ENCODE results near the gene ABLIM1.

Gene ABLIM1

GRCh38 chr10:114616516-114616915 is 41.6 kb downstream of the ABLIM1 start:
- FAIRE-seq: no peak

DNA sequence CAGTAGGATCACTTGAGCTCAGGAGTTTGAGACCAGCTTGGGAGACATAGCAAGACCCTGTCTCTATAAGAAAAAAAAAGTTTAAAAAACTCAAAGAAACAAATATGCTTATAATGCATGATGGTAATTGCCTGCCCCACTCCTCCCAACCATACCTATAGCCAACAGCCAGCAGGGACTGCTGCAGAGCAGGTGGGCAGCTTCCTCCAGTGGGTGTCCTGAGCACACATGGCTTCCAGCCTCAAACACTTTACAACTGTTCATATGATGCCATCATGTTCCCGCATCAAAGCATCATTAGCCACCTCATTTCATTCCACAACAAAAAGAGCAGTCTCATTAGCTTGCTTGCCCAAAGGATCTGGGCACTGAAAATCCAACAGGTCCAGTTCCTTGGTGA is 42.0 kb downstream of the ABLIM1 start:
- FAIRE-seq: no peak

DNA sequence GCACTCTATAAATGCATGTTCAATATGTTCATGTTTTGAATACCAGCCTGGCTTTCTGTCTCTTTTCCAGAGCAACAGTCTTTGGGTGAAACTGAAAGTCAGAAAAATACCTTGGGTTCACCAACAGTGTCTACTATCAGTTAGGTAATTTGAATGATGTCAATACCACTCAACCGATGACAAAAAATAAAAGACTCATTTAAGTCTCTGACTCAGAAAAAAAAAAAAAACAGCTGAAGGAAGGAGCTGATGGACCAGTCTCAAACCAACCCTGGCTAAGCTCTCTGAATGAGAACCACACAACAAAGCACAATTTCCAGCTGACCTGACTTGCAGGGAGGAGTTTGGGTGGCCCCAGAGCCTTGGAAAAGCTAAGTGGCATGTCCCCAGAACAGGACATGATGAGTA is 42.5 kb downstream of the ABLIM1 start:
- no peak for FAIRE-seq

DNA sequence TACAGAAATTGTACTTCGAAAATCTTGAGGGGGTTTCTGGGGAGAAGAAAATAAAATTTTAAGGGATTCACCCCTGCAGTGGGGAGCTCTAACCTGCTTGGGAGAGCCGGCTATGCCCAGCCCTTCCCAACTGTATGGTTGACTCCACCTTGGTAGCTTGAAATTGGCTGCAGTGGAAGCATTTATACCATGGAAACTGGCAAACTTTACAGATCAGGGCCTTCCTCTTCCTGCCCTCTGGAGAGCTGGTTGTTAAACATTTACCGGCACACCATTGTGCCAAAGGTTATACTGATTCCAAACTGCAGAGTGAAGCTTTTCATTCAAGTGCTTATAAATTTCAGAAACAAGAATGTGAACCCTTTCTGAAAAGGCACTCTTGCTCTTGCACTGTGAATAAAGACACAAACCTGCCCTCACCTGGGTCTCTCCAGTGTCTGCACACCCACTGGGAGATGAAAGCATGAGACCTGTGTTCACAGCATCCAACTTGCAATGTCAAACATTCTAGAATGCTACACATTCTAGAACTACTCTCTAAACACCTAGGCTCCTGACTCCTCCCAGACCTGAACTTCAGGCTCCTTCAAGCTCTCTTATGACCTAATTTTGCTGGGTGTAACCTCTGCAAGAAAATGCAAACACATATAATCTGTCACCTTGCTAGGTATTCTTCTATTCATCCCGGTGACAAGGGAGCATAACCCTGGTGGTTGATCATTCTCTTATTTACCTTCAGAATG is 44.7 kb downstream of the ABLIM1 start:
- FAIRE-seq: no peak

DNA sequence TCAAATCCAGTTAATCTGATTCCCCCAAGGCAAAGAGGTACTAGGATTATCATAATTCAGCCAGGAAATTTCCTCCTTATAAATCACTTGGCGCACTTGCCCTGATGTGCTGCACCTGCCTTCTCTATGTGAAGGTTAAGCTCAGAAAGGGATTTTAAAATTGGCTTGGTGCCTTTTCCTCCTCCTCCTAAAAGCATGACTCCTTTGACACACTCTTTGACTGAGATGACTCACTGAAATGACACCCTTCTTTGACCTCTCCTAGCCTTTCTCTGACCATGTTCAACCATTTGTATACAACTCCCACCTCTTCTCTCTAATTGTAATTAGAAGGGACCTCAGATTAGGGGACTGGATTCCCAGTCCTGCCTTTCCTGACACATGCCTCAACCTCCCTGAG is 46.5 kb downstream of the ABLIM1 start:
- no peak for FAIRE-seq

- no peak for FAIRE-seq
Measured at GRCh38 chr10:114609518-114610426, 48.3 kb downstream of the ABLIM1 start.

DNA sequence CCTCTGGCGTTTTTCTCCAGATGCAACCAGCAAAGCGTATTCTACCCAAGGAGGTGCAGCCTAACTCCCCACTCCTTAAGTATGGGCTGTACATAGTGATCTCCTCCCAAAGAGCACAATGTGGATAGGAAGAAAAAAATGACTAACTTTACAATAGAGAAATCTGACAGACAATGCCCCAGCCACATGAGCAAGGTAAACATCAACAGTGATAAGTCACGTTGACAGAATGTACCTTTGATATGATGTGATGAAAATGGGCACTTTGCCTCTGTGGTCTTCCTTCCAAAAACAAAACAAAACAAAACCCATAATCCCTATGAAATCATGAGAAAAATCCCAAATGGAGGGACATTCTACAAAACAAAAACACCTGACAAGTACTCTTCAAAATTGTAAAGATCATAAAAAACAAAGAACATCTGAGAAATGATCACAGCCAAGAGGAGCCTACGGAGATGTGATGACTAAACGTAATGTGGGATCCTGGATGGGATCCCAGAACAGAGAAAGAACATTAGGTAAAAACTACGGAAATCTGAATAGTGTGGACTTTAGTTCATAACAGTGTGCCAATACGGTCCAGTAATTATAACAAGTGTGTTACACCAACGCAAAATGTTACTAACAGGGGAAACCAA is 50.6 kb downstream of the ABLIM1 start:
- no peak for FAIRE-seq

GRCh38 chr10:114605155-114605797 is 52.8 kb downstream of the ABLIM1 start:
- FAIRE-seq: no peak

GRCh38 chr10:114604357-114605130 is 53.5 kb downstream of the ABLIM1 start:
- FAIRE-seq: no peak

GRCh38 chr10:114603948-114604347 is 54.1 kb downstream of the ABLIM1 start:
- no peak for FAIRE-seq

DNA sequence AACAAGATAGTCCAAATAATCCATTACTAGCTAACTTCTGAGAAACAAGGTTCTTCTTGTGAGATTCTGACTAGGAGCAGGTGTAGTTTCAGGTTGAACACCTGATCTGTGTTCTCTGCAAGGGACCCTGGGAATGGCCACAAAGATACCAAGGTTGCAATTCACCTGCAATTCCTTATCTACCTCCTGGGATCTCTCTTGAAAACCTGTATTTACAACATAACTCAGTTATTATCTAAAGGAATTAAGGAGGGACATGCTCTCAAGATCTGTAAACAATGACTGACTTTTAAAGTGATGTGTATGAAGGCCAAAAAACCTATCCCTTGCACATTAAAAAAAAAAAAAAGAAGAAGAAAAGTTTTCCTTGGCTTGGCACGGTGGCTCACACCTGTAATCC is 54.8 kb downstream of the ABLIM1 start:
- no peak for FAIRE-seq

DNA sequence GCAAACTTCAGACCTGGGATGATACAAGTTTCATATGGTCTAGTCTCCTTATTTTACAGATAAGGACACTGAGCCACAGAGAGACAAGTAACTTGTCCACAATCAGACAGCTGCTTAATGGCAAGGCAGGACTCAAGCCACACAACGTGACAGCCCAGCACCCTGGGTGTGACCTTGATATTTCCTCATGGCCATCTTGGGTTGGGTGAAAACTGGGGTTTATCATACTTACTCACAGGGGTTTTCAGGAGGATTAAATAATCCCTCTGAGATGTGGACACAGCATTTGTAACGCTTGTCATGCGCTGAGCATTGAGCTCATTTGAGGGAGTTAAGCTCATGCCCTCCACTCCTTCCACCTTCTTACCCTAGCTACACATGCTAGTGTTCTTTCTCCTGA is 58.0 kb downstream of the ABLIM1 start:
- no peak for FAIRE-seq

GRCh38 chr10:114596793-114597192 is 61.3 kb downstream of the ABLIM1 start:
- no peak for FAIRE-seq

- FAIRE-seq: no peak
Measured at GRCh38 chr10:114593816-114594468, 64.1 kb downstream of the ABLIM1 start.

DNA sequence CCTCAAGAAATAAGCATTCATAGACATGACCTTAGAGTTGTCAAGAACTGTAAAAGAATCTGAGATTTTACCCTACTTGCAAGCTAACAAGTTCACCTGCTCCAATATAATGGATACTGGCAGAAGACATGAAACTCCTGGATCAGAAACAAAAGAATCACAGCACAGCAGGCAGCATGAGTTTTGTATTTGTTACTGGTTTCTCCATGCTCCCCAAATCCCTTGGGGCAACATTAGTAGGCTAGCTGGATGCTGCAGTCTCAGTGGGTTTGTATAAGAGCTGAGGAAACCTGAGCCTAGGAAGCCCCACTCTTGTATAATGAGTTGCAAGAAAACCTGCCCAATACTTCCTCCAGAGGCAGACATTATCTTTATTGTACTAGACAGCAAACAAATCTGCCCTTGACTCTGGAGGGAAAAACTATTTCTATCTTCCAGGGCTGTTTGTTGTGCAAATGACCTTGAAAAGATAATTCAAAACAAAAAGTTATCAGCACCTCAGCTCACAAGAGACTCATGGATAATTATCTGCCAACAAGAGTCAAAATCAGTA is 64.8 kb downstream of the ABLIM1 start:
- FAIRE-seq: no peak

DNA sequence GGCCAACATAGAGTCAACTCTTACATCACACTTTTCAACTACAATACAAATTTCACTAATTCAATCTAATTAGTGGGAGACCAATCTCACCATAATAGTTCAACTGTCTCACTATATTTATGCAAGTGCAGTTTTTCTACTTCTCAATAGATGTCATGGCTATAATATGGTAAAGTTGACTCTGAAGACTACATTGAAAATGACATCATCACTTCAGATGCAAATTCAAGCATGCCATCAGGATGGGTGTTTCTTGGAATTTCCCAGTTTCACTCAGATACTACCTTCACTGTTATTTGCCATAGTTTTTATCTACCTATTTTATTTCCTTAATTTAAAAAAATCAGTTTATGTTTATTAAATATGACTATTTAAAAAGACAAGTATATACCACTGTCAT is 67.1 kb downstream of the ABLIM1 start:
- FAIRE-seq: no peak

GRCh38 chr10:114584419-114584818 is 73.7 kb downstream of the ABLIM1 start:
- FAIRE-seq: no peak

GRCh38 chr10:114581071-114581470 is 77.0 kb downstream of the ABLIM1 start:
- no peak for FAIRE-seq

DNA sequence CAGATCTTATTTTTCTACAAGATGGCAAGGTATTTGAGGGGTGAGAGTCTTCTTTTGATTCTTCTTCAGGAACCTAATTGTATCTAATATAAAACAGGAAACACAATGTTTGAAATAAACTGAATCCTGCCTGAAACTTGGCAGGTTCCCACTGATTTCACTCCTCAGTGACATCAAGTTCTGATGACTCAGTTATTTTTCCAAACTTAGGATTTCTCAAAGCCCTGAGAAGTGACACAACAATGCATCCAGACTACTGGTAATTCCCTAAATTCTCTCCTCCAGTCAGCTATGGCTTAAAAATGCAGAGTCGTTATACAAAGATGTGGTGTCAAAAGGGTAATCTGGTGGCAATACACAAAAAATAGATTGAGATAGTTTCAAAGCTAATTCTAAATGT is 80.9 kb downstream of the ABLIM1 start:
- FAIRE-seq: no peak

DNA sequence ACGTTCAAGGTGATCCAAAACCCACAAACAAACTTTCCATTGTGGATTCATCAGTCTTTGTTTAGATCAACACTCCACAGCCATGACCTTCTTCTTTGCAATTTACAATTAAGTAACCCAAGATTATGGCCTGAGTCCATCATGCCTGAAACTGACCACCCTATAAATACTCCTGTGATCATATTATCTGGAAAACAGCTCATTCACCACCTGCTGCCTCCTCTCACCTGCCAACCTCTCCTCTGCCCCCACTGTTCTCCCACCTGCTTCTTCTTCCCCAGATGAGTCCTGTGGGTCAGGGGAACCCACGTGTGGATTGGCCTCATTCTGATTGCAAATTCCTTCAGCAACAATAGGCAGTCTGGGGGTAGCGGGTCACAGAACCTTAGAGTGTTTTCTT is 81.4 kb downstream of the ABLIM1 start:
- no peak for FAIRE-seq

DNA sequence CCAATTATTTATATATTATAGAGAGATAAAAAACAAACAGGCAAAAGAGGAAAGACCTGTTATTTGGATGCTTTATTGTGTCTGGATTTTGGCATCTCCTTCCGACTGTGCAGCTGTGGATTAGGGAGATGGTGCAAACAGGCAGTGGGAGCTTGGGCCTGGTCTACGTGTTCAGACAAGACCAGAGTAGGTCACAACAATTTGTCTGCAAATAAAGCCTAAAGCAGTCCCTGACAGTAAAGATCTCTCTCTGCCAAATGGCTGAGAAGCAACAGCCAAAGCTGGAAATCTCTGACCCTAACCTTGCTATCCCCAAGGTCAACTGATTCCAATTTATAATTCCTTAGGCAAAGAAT is 82.0 kb downstream of the ABLIM1 start:
- no peak for FAIRE-seq

All from A204.1 (cell line).